Hepatocyte (in vitro differentiated cells): ENCODE results near the gene VPS18. TPM values are rescaled to one million over a fixed set of nuclear protein-coding genes. Genes with fewer than 3 reads are reported as not detected.
A peak's percentile ranks its signal among the peaks of the same experiment; 100 is the strongest.

Experiments
- DNase-seq: peaks from one replicate; pipeline ENCODE4 v3.0.0-alpha.2; 2016; ENCODE audit warnings: low spot score
- H2AFZ ChIP-seq: fragments of 200-600 bp; sonication (generic); 2 replicates; pipeline ENCODE4 v1.6.0; 2016; ENCODE audit warnings: antibody characterized with exemption, mild to moderate bottlenecking
- H3K27ac ChIP-seq: fragments of 200-600 bp; sonication (generic); 2 replicates; pipeline ENCODE4 v1.5.1; 2016; ENCODE audit warnings: mild to moderate bottlenecking
- H3K27me3 ChIP-seq: fragments of 200-600 bp; sonication (generic); 2 replicates; pipeline ENCODE4 v1.6.1; 2016
- H3K36me3 ChIP-seq: fragments of 200-600 bp; sonication (generic); replicated peaks from 2 replicates; pipeline ENCODE4 v1.5.1; 2016; ENCODE audit warnings: low read depth; ENCODE audit not compliant: insufficient read depth
- H3K4me1 ChIP-seq: fragments of 200-600 bp; sonication (generic); 2 replicates; pipeline ENCODE4 v1.5.1; 2016; ENCODE audit warnings: mild to moderate bottlenecking, moderate library complexity; ENCODE audit not compliant: insufficient read depth
- H3K4me2 ChIP-seq: fragments of 200-600 bp; sonication (generic); 2 replicates; pipeline ENCODE4 v1.6.0; 2016
- H3K4me3 ChIP-seq: fragments of 200-600 bp; sonication (generic); 2 replicates; pipeline ENCODE4 v1.5.1; 2016; ENCODE audit warnings: mild to moderate bottlenecking
- H3K79me2 ChIP-seq: fragments of 200-600 bp; sonication (generic); 2 replicates; pipeline ENCODE4 v1.6.0; 2017; ENCODE audit warnings: mild to moderate bottlenecking
- H3K9me2 ChIP-seq: fragments of 200-600 bp; sonication (generic); replicated peaks from 2 replicates; pipeline ENCODE4 v1.6.0; 2017; ENCODE audit warnings: mild to moderate bottlenecking; ENCODE audit not compliant: insufficient read depth
- H3K9me3 ChIP-seq: fragments of 200-600 bp; sonication (generic); 2 replicates; pipeline ENCODE4 v1.5.1; 2016; ENCODE audit warnings: low read depth, mild to moderate bottlenecking
- H4K20me1 ChIP-seq: fragments of 200-600 bp; sonication (generic); 2 replicates; pipeline ENCODE4 v1.6.0; 2016; ENCODE audit warnings: mild to moderate bottlenecking; ENCODE audit not compliant: insufficient read depth, poor library complexity, severe bottlenecking
- CTCF ChIP-seq: fragments of 200-600 bp; sonication (generic); IDR thresholded peaks from 2 replicates; pipeline ENCODE4 v1.5.1; 2016; ENCODE audit warnings: antibody characterized with exemption, mild to moderate bottlenecking; ENCODE audit not compliant: poor library complexity
- EZH2 ChIP-seq: fragments of 200-600 bp; sonication (generic); IDR thresholded peaks from 2 replicates; pipeline ENCODE4 v1.6.1; 2016; ENCODE audit warnings: antibody characterized with exemption, mild to moderate bottlenecking, borderline replicate concordance
- EZH2phosphoT487 ChIP-seq: fragments of 200-600 bp; sonication (generic); IDR thresholded peaks from one replicate; pipeline ENCODE4 v1.6.1; 2018; ENCODE audit warnings: antibody characterized with exemption, mild to moderate bottlenecking, low read depth, moderate library complexity; ENCODE audit not compliant: unreplicated experiment, severe bottlenecking
- WGBS: methylation state at CpG from one replicate; pipeline ENCODE4 v1.1.6; 2016; ENCODE audit warnings: low lambda C conversion rate; ENCODE audit errors: missing lambda C conversion rate; 5-methylcytosine and 5-hydroxymethylcytosine counted together
- polyA plus RNA-seq: library from polyadenylated mRNA; unstranded; fragments of >200 nt; fragmentation: Nextera tagmentation; extraction: Ambion mirVana; gene quantifications from 2 replicates; pipeline ENCODE4 v1.2.1, GENCODE V29; 2016
- total RNA-seq: library from RNA; depleted of rRNA; stranded (reverse); fragments of >200 nt; gene quantifications from 2 replicates; pipeline ENCODE4 v1.2.3, GENCODE V29; 2014

The VPS18 gene
- total and polyA plus RNA-seq, 2 experiments from 2014 or later, result 38.3 to 40.3 TPM

GRCh38 chr15:40850576-40851112 is 43.6 kb upstream of the VPS18 start:
- Histone ChIP-seq H3K27ac (no peak overlapping the region), H3K9me2 (no peaks in the 10 kb centered on the region), H3K4me3 (no peak overlapping the region), H2AFZ (no peak overlapping the region), H3K9me3 (no peaks in the 10 kb centered on the region), H4K20me1 (no peaks in the 10 kb centered on the region), H3K27me3 (no peaks in the 10 kb centered on the region), H3K4me1 (peaks cover 13% of the 10 kb centered on the region), H3K36me3 (no peaks in the 10 kb centered on the region), H3K79me2 (peaks cover 62% of the 10 kb centered on the region), H3K4me2 (no peak overlapping the region)
- DNase-seq, result peak; percentile 34
- WGBS, result 93% methylated on average over 8 of the region's 8 CpGs
- TF ChIP-seq EZH2 (no peak), CTCF (no peak), EZH2phosphoT487 (no peak)

GRCh38 chr15:40852529-40852928 is 41.7 kb upstream of the VPS18 start:
- Histone ChIP-seq H3K9me3 (no peaks in the 10 kb centered on the region), H3K27ac (peak overlapping the region; percentile 73), H3K4me2 (peak overlapping the region; percentile 46), H4K20me1 (no peaks in the 10 kb centered on the region), H3K27me3 (no peaks in the 10 kb centered on the region), H2AFZ (no peak overlapping the region), H3K79me2 (peaks cover 53% of the 10 kb centered on the region), H3K4me1 (peaks cover 17% of the 10 kb centered on the region), H3K36me3 (no peaks in the 10 kb centered on the region), H3K4me3 (no peak overlapping the region), H3K9me2 (no peaks in the 10 kb centered on the region)
- DNase-seq, result no peak
- no peak for TF ChIP-seq EZH2
- no peak for TF ChIP-seq CTCF
- TF ChIP-seq EZH2phosphoT487, result no peak
- WGBS, result 69% methylated on average over 5 of the region's 5 CpGs

GRCh38 chr15:40853241-40853890 is 40.9 kb upstream of the VPS18 start:
- peaks cover 45% of the 10 kb centered on the region for H3K79me2 ChIP-seq
- 90% methylated on average over 16 of the region's 16 CpGs for WGBS
- no peak overlapping the region for H3K4me2 ChIP-seq
- no peak for TF ChIP-seq EZH2phosphoT487
- TF ChIP-seq CTCF, result no peak
- no peak for TF ChIP-seq EZH2
- peak overlapping the region; percentile 71 for H3K27ac ChIP-seq
- no peak for DNase-seq
- no peak overlapping the region for H3K4me3 ChIP-seq
- H4K20me1 ChIP-seq, result no peaks in the 10 kb centered on the region
- peaks cover 22% of the 10 kb centered on the region for H3K4me1 ChIP-seq
- no peaks in the 10 kb centered on the region for H3K9me3 ChIP-seq
- no peaks in the 10 kb centered on the region for H3K9me2 ChIP-seq
- H3K27me3 ChIP-seq, result no peaks in the 10 kb centered on the region
- H2AFZ ChIP-seq, result no peak overlapping the region
- no peaks in the 10 kb centered on the region for H3K36me3 ChIP-seq
